Measurements from ENCODE around the gene U2AF2. TPM values are rescaled to one million over a fixed set of nuclear protein-coding genes. Genes with fewer than 3 reads are reported as not detected.

U2AF2 gene
- total RNA-seq, 1 donor from 2014 or later, result 140 TPM

DNA sequence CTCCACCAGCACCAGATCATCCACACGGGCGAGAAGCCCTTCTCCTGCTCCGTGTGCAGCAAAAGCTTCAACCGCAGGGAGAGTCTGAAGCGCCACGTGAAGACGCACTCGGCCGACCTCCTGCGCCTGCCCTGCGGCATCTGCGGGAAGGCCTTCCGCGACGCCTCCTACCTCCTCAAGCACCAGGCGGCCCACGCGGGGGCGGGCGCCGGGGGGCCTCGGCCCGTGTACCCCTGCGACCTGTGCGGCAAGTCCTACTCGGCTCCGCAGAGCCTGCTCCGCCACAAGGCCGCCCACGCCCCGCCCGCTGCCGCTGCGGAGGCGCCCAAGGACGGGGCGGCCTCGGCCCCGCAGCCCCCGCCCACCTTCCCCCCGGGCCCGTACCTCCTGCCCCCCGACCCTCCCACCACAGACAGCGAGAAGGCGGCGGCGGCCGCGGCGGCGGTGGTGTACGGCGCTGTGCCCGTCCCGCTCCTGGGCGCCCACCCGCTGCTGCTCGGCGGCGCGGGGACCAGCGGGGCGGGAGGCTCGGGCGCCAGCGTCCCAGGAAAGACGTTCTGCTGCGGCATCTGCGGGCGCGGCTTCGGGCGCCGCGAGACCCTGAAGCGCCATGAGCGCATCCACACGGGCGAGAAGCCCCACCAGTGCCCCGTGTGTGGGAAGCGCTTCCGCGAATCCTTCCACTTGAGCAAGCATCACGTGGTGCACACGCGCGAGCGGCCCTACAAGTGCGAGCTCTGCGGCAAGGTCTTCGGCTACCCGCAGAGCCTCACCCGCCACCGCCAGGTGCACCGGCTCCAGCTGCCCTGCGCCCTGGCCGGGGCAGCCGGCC, 39.9 kb upstream of the U2AF2 start:
- peaks cover 12% of the 10 kb centered on the region for H3K36me3 ChIP-seq (ENCODE audit: control insufficient read depth, insufficient read depth, low read length)
- DNase-seq (ENCODE audit: low read depth), result no peak
- no peak for FAIRE-seq
- no peak overlapping the region for H3K4me3 ChIP-seq (ENCODE audit: low read depth, low read length)
- no peaks in the 10 kb centered on the region for H3K27me3 ChIP-seq (ENCODE audit: control insufficient read depth, insufficient read depth, low read length)
- TF ChIP-seq, protein P1, sequence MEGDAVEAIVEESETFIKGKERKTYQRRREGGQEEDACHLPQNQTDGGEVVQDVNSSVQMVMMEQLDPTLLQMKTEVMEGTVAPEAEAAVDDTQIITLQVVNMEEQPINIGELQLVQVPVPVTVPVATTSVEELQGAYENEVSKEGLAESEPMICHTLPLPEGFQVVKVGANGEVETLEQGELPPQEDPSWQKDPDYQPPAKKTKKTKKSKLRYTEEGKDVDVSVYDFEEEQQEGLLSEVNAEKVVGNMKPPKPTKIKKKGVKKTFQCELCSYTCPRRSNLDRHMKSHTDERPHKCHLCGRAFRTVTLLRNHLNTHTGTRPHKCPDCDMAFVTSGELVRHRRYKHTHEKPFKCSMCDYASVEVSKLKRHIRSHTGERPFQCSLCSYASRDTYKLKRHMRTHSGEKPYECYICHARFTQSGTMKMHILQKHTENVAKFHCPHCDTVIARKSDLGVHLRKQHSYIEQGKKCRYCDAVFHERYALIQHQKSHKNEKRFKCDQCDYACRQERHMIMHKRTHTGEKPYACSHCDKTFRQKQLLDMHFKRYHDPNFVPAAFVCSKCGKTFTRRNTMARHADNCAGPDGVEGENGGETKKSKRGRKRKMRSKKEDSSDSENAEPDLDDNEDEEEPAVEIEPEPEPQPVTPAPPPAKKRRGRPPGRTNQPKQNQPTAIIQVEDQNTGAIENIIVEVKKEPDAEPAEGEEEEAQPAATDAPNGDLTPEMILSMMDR (IDR thresholded peaks at IDR 0.05; ENCODE audit: insufficient read depth, low read length, severe bottlenecking), result no peak

DNA sequence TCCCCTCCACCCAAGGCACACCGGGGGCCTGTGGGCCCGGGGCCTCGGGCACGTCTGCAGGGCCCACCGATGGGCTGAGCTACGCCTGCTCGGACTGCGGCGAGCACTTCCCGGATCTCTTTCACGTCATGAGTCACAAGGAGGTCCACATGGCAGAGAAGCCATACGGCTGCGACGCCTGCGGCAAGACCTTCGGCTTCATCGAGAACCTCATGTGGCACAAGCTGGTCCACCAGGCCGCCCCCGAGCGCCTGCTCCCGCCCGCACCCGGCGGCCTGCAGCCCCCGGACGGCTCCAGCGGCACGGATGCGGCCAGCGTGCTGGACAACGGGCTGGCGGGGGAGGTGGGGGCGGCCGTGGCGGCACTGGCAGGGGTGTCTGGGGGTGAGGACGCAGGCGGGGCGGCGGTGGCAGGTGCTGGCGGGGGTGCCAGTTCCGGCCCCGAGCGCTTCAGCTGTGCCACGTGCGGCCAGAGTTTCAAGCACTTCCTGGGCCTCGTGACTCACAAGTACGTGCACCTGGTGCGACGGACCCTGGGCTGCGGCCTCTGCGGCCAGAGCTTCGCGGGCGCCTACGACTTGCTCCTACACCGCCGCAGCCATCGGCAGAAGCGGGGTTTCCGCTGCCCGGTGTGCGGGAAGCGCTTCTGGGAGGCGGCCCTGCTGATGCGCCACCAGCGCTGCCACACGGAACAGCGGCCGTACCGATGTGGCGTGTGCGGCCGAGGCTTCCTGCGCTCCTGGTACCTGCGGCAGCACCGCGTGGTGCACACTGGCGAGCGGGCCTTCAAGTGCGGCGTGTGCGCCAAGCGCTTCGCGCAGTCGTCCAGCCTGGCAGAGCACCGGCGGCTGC, 39.1 kb upstream of the U2AF2 start:
- TF ChIP-seq, protein P1 (IDR thresholded peaks at IDR 0.05; ENCODE audit: insufficient read depth, low read length, severe bottlenecking), result no peak
- H3K27me3 ChIP-seq (ENCODE audit: control insufficient read depth, insufficient read depth, low read length), result no peaks in the 10 kb centered on the region
- H3K4me3 ChIP-seq (ENCODE audit: low read depth, low read length), result no peak overlapping the region
- FAIRE-seq (no peak), DNase-seq (ENCODE audit: low read depth) (no peak)
- H3K36me3 ChIP-seq (ENCODE audit: control insufficient read depth, insufficient read depth, low read length), result peaks cover 12% of the 10 kb centered on the region

DNA sequence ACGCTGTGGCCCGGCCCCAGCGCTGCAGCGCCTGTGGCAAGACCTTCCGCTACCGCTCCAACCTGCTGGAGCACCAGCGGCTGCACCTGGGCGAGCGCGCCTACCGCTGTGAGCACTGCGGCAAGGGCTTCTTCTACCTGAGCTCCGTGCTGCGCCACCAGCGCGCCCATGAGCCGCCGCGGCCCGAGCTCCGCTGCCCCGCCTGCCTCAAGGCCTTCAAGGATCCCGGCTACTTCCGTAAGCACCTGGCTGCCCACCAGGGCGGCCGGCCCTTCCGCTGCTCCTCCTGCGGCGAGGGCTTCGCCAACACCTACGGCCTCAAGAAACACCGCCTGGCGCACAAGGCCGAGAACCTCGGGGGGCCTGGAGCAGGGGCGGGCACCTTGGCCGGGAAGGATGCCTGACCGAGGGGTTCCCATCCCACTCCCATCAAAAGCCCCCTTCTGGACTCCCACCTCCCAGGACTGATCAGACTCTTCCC, 38.4 kb upstream of the U2AF2 start:
- TF ChIP-seq, protein P1 (IDR thresholded peaks at IDR 0.05; ENCODE audit: insufficient read depth, low read length, severe bottlenecking), result no peak
- Histone ChIP-seq H3K27me3 (ENCODE audit: control insufficient read depth, insufficient read depth, low read length) (no peaks in the 10 kb centered on the region), H3K4me3 (ENCODE audit: low read depth, low read length) (no peak overlapping the region), H3K36me3 (ENCODE audit: control insufficient read depth, insufficient read depth, low read length) (peaks cover 11% of the 10 kb centered on the region)
- FAIRE-seq (no peak), DNase-seq (ENCODE audit: low read depth) (no peak)

DNA sequence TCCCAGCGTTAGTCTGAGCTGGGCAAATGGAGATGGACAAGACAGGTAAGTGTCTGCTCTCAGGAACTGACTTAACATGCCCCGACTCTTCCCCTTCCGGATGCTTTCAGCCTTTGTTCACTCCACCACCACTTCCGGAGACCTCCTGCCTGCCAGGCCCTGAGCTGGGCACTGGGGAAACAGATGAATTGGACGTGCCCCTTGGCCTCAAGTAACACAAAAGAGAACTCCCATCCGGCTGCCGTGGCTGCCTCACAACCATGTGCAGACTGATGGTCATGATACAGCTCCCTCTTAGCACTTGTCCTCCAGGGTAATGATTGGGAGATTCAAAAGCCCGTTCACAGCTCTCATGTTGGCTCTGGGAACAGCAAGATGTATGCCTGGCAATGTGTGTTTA, 37.4 kb upstream of the U2AF2 start:
- no peak overlapping the region for H3K4me3 ChIP-seq (ENCODE audit: low read depth, low read length)
- TF ChIP-seq, protein P1 (IDR thresholded peaks at IDR 0.05; ENCODE audit: insufficient read depth, low read length, severe bottlenecking), result no peak
- H3K27me3 ChIP-seq (ENCODE audit: control insufficient read depth, insufficient read depth, low read length), result no peaks in the 10 kb centered on the region
- peaks cover 11% of the 10 kb centered on the region for H3K36me3 ChIP-seq (ENCODE audit: control insufficient read depth, insufficient read depth, low read length)
- DNase-seq (ENCODE audit: low read depth) (no peak), FAIRE-seq (no peak)

DNA sequence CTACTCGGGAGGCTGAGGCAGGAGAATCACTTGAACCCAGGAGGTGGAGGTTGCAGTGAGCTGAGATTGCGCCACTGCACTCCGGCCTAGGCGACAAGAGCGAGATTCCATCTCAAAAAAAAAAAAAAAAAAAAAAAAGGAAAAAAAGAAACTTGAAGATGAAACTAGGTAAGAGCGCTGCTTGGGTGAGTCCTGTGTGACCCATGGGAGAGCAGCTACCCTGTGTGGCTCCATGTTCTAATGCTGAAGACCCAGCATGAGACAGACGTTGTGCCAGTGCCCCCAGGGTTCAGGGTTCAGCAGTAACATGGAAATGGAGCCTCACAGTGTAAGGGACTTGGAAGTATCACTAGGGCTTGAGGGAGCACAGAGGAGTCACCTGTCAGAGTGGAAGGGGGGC, 36.4 kb upstream of the U2AF2 start:
- peaks cover 11% of the 10 kb centered on the region for H3K36me3 ChIP-seq (ENCODE audit: control insufficient read depth, insufficient read depth, low read length)
- TF ChIP-seq, protein P1 (IDR thresholded peaks at IDR 0.05; ENCODE audit: insufficient read depth, low read length, severe bottlenecking), result no peak
- DNase-seq (ENCODE audit: low read depth) (no peak), FAIRE-seq (no peak)
- H3K27me3 ChIP-seq (ENCODE audit: control insufficient read depth, insufficient read depth, low read length), result no peaks in the 10 kb centered on the region
- no peak overlapping the region for H3K4me3 ChIP-seq (ENCODE audit: low read depth, low read length)
